ENCODE data around the gene PSMG4. TPM values are rescaled to one million over a fixed set of nuclear protein-coding genes. Genes with fewer than 3 reads are reported as not detected.
"Not testable (repeated sequence)": the region's sequence is repeated elsewhere in the genome, so short reads cannot be mapped to it uniquely, and the experiment has no call there.

PSMG4 gene
- total RNA-seq, 2 donors from 2014 or later = 16.4 to 25.2 TPM

DNA sequence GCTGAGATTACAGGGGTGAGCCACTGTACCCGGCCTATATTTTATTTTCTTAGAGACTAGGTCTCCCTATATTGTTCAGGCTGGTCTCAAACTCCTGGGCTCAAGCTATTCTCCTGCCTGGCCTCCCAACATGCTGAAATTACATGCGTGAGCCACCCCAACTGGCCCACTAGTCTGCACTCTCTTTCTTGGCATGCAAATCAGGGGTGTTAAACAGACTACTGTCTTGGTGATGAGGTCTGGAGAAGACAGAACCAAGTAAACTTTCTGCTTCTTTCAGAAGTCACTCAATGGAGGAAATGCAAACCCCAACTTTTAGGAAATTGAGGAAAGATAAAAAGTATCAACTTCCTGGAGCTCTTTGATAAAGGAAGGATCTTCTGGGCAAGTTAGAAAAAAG lies 23.3 kb upstream of the PSMG4 start:
- H3K4me1 Mint-ChIP-seq (ENCODE audit: low read depth in 2 of 2) = peaks cover 9 to 11% of the 10 kb centered on the region in 2 donors
- DNase-seq (ENCODE audit: low spot score) (no peak), ATAC-seq (no peak)
- H3K9me3 Mint-ChIP-seq = no peaks in the 10 kb centered on the region
- no peak overlapping the region for H3K4me3 Mint-ChIP-seq
- H3K27ac Mint-ChIP-seq = no peak overlapping the region
- no peaks in the 10 kb centered on the region for H3K36me3 Mint-ChIP-seq
- peaks cover 50 to 73% of the 10 kb centered on the region in 2 donors for H3K27me3 Mint-ChIP-seq

DNA sequence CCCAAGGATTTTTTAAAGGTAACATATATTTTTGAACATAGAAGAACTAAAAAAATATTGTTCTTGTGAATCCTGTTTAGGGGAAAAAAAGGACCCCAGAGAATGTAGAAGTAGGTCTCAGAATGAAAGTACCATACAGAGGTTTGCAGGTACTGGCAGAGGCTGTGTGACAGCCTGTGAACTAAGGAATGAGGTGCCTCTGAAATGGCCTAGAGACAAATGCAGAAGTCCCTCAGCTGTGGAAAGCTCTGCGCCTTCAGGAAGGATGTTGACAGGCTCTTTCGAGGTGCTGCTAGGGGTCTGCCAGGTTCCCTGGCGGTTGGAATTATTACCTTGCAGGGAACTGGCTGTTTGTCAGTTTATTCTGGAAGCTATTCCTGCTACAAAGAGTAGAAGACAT lies 22.7 kb upstream of the PSMG4 start:
- Mint-ChIP-seq H3K9me3 (no peaks in the 10 kb centered on the region), H3K27me3 (peaks cover 47 to 68% of the 10 kb centered on the region in 2 donors), H3K4me3 (no peak overlapping the region), H3K4me1 (ENCODE audit: low read depth in 2 of 2) (peaks cover 7 to 8% of the 10 kb centered on the region in 2 donors), H3K36me3 (no peaks in the 10 kb centered on the region), H3K27ac (no peak overlapping the region)
- ATAC-seq (no peak), DNase-seq (ENCODE audit: low spot score) (no peak)

DNA sequence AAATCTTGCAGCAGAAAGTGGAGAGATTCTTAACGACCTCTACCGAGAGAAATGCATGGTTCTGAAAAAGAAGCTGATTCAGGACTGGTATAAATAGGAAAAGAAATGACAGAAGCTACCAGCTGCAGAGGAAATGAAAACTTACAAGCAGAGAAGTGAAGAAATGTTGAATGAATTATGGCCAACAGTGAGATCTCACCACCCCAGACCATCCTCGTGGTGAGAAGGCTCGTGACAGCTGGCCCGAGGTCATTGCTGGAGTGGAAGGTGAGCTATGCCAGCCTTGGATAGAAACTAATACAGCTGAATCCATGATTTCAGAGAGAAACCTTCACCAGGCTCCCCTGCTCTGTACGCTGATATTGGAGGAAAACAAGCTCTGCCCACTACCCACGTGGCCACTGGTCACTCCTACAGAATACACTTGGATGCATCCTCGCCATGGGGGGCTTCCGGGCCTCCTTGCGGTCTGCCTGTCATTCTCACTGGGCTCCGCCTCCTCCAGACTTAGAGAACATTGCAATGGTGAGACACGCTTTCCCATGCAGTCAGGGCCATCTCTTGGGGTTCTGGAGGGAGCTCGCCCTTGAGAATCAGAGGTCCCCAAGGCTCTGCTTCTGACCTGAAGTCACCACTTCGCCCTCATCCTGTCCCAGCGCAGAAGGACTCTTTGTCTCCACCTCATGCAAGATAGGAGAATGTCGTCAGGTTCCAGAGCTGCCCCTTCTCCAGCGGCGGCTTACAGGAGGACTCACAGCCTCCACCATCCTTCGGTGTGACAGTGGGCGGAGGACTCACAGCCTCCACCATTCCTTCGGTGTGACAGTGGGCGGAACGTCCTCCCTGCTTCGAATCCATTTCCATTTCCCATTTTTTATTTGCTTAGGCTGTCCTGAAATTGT lies 20.7 kb upstream of the PSMG4 start:
- no peaks in the 10 kb centered on the region for H3K9me3 Mint-ChIP-seq
- H3K27ac Mint-ChIP-seq = no peak overlapping the region
- H3K4me1 Mint-ChIP-seq (ENCODE audit: low read depth in 2 of 2) = no peaks in the 10 kb centered on the region
- peaks cover 45 to 56% of the 10 kb centered on the region in 2 donors for H3K27me3 Mint-ChIP-seq
- no peaks in the 10 kb centered on the region for H3K36me3 Mint-ChIP-seq
- ATAC-seq (no peak), DNase-seq (ENCODE audit: low spot score) (no peak)
- no peak overlapping the region for H3K4me3 Mint-ChIP-seq

DNA sequence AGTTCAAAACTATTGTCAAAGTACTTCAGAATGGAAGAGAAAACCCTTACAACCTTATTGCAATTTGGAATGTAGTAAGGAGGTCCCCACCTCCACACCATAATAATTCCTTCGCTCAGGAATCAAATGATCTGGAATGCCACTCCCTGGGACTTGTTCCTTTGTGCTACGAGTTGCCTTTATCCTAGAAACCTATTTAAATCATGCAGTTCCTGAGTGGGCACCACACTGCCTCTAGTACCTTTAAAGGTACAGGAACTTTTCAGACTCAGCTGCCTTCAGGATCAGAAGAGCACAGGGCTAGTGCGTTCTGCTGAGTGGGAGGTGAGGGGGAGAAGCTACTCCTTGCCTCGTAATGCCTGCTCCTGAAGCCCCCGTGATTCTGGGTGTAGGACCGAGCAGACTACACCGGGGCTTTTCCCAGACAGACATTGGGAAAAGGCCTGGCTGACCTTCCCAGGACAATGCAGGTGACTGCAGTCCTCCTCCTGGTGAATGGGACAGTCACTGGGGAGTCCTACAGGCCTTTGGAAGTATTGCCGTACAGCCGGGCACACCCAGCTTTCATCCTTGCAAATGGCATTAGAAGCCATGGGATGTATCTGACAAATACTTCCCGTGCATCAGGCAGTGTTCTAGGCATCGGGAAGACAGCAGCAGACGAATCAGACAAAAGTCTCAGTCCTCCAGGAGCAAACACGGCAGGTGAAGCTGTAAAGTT lies 19.5 kb upstream of the PSMG4 start:
- Mint-ChIP-seq H3K36me3 (no peaks in the 10 kb centered on the region), H3K27ac (no peak overlapping the region), H3K4me1 (ENCODE audit: low read depth in 2 of 2) (no peaks in the 10 kb centered on the region), H3K9me3 (no peaks in the 10 kb centered on the region), H3K4me3 (no peak overlapping the region), H3K27me3 (peaks cover 40 to 54% of the 10 kb centered on the region in 2 donors)
- peak in 1 of 2 donors; percentile 6 for ATAC-seq
- no peak for DNase-seq (ENCODE audit: low spot score)

DNA sequence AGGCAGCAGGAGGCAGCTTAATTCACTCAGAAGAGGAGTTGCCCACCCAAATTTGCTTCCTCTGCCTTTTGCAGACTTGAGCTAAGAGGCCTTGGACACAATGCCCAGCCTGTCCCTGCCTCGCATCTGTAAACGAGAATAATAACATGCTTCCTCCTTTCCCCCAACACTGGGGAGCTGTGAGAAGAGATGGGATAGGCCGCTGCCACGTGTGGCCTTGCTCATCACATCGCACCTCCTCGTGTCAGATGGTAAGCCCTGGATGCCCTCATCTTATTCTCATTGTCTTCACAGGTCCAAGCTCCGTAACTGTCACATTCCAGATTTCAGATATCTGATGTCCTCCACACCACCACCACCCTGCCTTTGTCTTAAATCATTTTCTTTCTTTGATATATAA lies 18.2 kb upstream of the PSMG4 start:
- Mint-ChIP-seq H3K27ac (no peak overlapping the region), H3K9me3 (no peaks in the 10 kb centered on the region), H3K4me1 (ENCODE audit: low read depth in 2 of 2) (no peaks in the 10 kb centered on the region), H3K27me3 (peaks cover 37 to 50% of the 10 kb centered on the region in 2 donors), H3K36me3 (no peaks in the 10 kb centered on the region), H3K4me3 (no peak overlapping the region)
- DNase-seq (ENCODE audit: low spot score) (no peak), ATAC-seq (no peak)

DNA sequence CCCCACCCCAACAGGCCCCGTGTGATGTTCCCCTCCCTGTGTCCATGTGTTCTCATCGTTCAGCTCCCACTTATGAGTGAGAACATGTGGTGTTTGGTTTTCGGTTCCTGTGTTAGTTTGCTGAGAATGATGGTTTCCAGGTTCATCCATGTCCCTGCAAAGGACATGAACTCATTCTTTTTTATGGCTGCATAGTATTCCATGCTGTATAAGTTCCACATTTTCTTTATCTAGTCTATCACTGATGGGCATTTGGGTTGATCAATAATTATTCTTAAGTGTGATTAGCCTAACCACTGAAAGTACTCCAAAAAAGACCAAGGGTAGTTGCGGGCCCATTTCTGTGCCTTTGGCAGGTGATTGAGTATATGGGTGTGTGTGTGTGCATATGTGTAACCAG lies 17.0 kb upstream of the PSMG4 start:
- H3K4me3 Mint-ChIP-seq; ATAC-seq; H3K9me3 Mint-ChIP-seq; H3K36me3 Mint-ChIP-seq; H3K27ac Mint-ChIP-seq; H3K4me1 Mint-ChIP-seq (ENCODE audit: low read depth in 2 of 2); DNase-seq (ENCODE audit: low spot score): not testable (repeated sequence)
- peaks cover 32 to 47% of the 10 kb centered on the region in 2 donors for H3K27me3 Mint-ChIP-seq

DNA sequence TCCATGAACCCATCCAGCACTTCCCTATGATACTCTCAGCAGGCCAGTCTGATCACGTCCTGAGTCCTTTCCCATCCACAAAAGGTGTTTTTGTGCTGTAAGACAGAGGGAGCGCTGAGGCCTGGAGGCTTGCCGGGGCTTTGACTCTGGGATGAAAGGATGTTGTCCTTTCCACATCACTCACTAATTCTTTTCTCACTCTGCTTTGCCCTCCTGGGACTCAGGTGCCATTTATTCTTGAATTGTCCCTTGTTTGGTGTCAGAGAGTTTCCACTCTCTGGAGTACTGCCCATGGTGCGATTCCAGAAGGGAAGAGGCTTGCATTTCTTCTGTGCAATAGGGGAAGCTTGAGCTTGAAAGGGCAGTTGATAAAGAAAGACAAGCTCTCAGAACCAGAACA lies 16.0 kb upstream of the PSMG4 start:
- Mint-ChIP-seq H3K27ac (no peak overlapping the region), H3K4me1 (ENCODE audit: low read depth in 2 of 2) (no peaks in the 10 kb centered on the region), H3K9me3 (no peaks in the 10 kb centered on the region), H3K36me3 (no peaks in the 10 kb centered on the region), H3K27me3 (peaks cover 31 to 40% of the 10 kb centered on the region in 2 donors), H3K4me3 (no peak overlapping the region)
- no peak for ATAC-seq
- no peak for DNase-seq (ENCODE audit: low spot score)

DNA sequence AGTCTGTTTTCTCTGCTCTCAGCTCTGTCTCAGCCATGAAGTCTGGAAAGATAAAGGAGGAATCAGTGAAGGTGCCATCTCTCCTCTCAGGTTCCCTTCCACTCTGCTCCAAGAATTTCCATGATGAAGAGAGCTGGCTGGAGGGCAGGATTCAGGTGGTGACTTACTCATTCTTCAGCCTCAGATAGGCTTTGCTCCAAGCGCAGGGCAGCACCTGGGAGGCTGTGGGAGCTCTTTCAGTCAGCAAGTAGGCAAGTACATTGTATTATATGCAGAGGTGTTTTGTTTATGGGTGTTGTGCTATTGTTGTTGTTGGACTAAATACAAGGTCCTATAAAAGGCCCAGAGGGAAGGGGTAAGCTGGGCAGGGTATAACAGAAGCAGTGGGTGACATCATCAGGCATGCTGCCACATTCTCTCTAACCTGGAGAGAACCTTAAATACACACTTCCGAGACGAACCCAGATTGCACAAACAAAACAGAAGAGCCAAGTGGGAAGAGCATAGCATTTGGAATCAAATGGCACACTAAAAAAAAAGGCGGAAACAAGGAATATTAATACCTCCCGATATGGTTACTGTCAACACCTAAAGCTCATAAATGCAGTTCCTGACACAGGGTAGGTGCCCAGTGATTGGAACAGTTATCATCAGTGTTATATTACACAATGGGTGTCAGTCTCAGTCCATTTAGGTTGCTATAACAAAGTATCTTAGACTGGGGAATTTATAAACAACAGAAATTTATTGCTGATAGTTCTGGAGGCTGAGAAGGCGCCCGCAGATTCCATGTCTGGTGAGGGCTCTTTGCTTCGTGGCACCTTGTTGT lies 14.5 kb upstream of the PSMG4 start:
- no peaks in the 10 kb centered on the region for H3K4me1 Mint-ChIP-seq (ENCODE audit: low read depth in 2 of 2)
- peaks cover 32 to 41% of the 10 kb centered on the region in 2 donors for H3K27me3 Mint-ChIP-seq
- no peak for ATAC-seq
- no peak for DNase-seq (ENCODE audit: low spot score)
- H3K27ac Mint-ChIP-seq = no peak overlapping the region
- no peaks in the 10 kb centered on the region for H3K36me3 Mint-ChIP-seq
- H3K4me3 Mint-ChIP-seq = no peak overlapping the region
- no peaks in the 10 kb centered on the region for H3K9me3 Mint-ChIP-seq

DNA sequence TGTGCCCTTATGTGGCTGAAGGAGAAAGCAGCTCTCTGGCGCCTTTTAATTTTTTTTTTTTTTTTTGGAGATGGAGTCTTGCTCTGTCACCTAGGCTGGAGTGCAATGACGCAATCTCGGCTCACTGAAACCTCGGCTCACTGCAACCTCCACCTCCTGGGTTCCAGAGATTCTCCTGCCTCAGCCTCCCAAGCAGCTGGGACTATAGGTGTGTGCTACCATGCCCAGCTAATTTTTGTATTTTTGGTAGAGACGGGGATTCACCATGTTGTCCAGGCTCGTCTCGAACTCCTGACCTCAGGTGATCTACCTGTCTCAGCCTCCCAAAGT lies 13.9 kb upstream of the PSMG4 start:
- H3K27ac Mint-ChIP-seq; H3K4me3 Mint-ChIP-seq; H3K36me3 Mint-ChIP-seq; H3K4me1 Mint-ChIP-seq (ENCODE audit: low read depth in 2 of 2); DNase-seq (ENCODE audit: low spot score); H3K9me3 Mint-ChIP-seq; ATAC-seq: not testable (repeated sequence)
- H3K27me3 Mint-ChIP-seq = peaks cover 37 to 44% of the 10 kb centered on the region in 2 donors

DNA sequence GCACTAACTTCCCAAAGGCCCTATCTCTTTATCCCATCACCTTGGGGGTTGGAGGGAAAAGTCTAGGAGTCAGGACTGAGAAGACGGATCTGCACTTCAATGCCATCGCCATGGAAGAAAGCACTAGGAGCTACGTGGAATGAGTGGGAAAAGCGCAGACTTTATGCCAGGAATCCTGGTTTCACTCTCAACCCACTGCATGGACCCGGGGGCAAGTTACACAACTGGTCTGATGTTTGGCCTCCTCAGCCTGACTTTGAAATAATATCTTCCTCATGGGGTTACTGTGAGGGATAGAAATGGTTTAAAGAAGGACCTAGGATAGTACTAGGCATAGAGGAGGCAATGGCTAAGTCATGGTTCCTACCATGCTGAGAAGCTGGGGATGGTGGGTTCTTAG lies 13.5 kb upstream of the PSMG4 start:
- DNase-seq (ENCODE audit: low spot score) (no peak), ATAC-seq (no peak)
- Mint-ChIP-seq H3K27me3 (peaks cover 35 to 45% of the 10 kb centered on the region in 2 donors), H3K9me3 (no peaks in the 10 kb centered on the region), H3K4me1 (ENCODE audit: low read depth in 2 of 2) (no peaks in the 10 kb centered on the region), H3K36me3 (no peaks in the 10 kb centered on the region), H3K4me3 (no peak overlapping the region), H3K27ac (no peak overlapping the region)

DNA sequence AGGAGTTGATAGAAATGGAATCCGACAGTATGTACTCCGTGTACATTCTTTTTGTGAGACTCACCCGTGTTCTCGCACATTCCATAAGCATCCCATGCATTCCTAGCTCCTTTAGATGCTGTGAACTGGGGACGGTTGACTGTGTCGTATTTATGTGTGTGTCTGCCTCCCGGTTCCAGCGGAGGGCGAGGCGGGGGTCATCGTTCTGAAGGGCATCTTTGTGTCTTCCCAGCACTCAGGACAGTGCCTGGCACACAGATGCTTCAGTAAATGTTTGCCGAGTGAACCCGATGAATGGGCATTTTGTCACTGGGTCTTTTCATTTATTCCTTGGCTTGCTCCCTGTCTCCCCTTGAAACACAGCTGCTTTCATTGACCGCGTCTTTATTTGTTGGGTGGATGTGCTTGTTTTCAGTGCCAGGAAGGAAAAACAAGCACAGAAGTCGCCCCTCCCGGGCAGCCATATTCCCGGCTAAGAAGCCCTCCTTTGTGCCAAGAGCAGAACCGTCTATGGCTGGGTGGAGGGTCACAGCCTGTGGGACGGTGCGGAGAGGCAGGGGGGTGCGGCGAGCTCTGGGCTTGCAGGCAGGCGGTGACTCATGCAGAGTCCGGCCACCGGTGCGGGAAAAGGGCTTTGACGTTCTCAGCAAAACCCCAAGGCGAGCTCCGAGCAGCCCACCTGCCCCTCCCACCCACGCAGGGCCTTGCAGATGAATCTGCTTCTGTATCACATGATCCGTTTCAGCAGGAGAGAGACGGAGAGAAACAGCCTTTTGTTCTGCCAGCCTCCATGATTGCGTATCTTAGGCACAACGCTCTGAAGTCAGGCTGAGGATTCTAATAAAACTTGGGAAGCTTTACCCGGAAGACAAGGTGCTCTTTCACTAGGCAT lies 11.2 kb upstream of the PSMG4 start:
- Mint-ChIP-seq H3K9me3 (no peaks in the 10 kb centered on the region), H3K27ac (no peak overlapping the region), H3K4me1 (ENCODE audit: low read depth in 2 of 2) (peaks cover 7 to 9% of the 10 kb centered on the region in 2 donors), H3K27me3 (peaks cover 41 to 48% of the 10 kb centered on the region in 2 donors), H3K36me3 (no peaks in the 10 kb centered on the region), H3K4me3 (no peak overlapping the region)
- no peak for ATAC-seq
- DNase-seq (ENCODE audit: low spot score) = no peak

DNA sequence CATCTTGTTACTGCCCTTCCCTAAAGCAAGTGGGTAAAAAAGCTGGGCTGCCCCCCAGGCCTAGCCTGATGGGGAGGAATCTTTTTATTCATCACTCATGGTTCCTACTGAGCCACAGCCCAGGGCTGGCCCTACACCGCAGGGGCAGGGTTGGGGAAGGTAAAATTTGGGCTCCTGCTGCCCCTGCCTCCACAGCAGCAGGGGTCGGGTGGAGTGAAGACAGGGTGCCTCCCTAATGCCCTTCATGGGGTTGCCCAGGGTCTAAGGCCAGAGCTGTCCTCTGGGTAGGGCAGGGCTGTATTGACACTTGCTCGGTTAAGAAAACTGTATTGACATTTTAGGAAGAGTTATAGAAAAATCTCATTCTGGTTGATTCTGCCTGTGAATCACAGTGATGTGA lies 8.9 kb upstream of the PSMG4 start:
- H3K4me3 Mint-ChIP-seq = no peak overlapping the region
- DNase-seq (ENCODE audit: low spot score) = no peak
- H3K4me1 Mint-ChIP-seq (ENCODE audit: low read depth in 2 of 2) = peaks cover 7 to 14% of the 10 kb centered on the region in 2 donors
- H3K27me3 Mint-ChIP-seq = peaks cover 28 to 30% of the 10 kb centered on the region in 2 donors
- peaks cover 5% of the 10 kb centered on the region for H3K9me3 Mint-ChIP-seq
- no peak for ATAC-seq
- H3K36me3 Mint-ChIP-seq = no peaks in the 10 kb centered on the region
- H3K27ac Mint-ChIP-seq = no peak overlapping the region

DNA sequence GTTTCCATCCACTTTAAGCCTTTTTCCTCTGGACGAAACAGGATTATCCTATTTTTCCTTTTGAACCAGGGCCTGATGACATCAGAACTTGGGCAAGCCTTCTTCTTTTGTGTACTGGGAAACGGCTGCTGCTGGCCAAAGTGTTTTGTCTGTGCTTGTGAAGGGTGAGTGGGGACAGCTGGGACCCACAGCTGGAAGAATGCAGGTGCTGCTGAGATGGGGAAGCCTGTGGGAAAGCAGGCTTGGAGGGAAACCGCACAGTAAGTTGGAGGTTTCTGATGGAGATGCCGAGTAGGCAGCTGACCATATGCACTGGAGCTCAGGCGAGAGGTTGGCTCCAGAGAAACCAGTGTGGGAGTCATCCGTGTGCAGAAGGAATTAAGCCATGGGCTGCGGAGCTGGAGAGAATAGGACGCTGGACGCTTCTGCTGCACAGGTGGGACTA lies 8.5 kb upstream of the PSMG4 start:
- H3K4me3 Mint-ChIP-seq = no peak overlapping the region
- peaks cover 30 to 31% of the 10 kb centered on the region in 2 donors for H3K27me3 Mint-ChIP-seq
- ATAC-seq = no peak
- no peaks in the 10 kb centered on the region for H3K36me3 Mint-ChIP-seq
- peaks cover 7 to 14% of the 10 kb centered on the region in 2 donors for H3K4me1 Mint-ChIP-seq (ENCODE audit: low read depth in 2 of 2)
- no peak overlapping the region for H3K27ac Mint-ChIP-seq
- no peak for DNase-seq (ENCODE audit: low spot score)
- H3K9me3 Mint-ChIP-seq = peaks cover 5% of the 10 kb centered on the region
